H1 (cell line): ENCODE measurements around the gene MAPRE2. TPM values are rescaled to one million over a fixed set of nuclear protein-coding genes. Genes with fewer than 3 reads are reported as not detected.

Source experiments
- CTCF ChIA-PET: fragments of 300-600 bp; sonication (Branson Sonifier 250); formaldehyde crosslinking; loops from one replicate; lab custom pipeline; 2021; ENCODE audit not compliant: partially characterized antibody; lab: Charles Lee
- POLR2A ChIA-PET: fragments of 300-600 bp; sonication (Branson Sonifier 250); formaldehyde crosslinking; loops from one replicate; lab custom pipeline; 2021; ENCODE audit warnings: inconsistent platforms; ENCODE audit not compliant: partially characterized antibody; lab: Charles Lee
- DNase-seq, 2 experiments: peaks; one replicate each; pipeline versions ENCODE4 v3.0.0 to v3.0.0-alpha.2; 2010 to 2022; ENCODE audit warnings: low spot score in 2 of 2, low read depth in 1 of 2, mixed read lengths in 1 of 2
- FAIRE-seq: peaks from 2 replicates; lab custom pipeline; 2011; peaks lifted over from hg19 to GRCh38; lab: Jason Lieb, UNC
- H2AFZ ChIP-seq: 2 replicates; pipeline ENCODE4 v1.8.1; 2012; ENCODE audit warnings: low read length, inconsistent platforms
- H2AK5ac ChIP-seq: 2 replicates; pipeline ENCODE4 v1.6.1; 2013; ENCODE audit warnings: low read depth, low read length
- H2BK120ac ChIP-seq: replicated peaks from 2 replicates; pipeline ENCODE3; 2013; ENCODE audit warnings: low read depth, low read length, inconsistent platforms
- H2BK12ac ChIP-seq: 2 replicates; pipeline ENCODE4 v1.6.1; 2013; ENCODE audit warnings: low read depth, low read length
- H2BK15ac ChIP-seq: 2 replicates; pipeline ENCODE4 v1.6.1; 2013; ENCODE audit warnings: low read length
- H2BK20ac ChIP-seq: 2 replicates; pipeline ENCODE4 v1.6.1; 2013; ENCODE audit warnings: low read length
- H2BK5ac ChIP-seq: 2 replicates; pipeline ENCODE4 v1.6.1; 2013; ENCODE audit warnings: low read depth, low read length
- H3K14ac ChIP-seq: 2 replicates; pipeline ENCODE4 v1.6.1; 2013; ENCODE audit warnings: inconsistent platforms; ENCODE audit not compliant: insufficient read length
- H3K18ac ChIP-seq: 2 replicates; pipeline ENCODE4 v1.6.1; 2013; ENCODE audit warnings: low read length; ENCODE audit errors: extremely low read depth
- H3K23ac ChIP-seq: 2 replicates; pipeline ENCODE4 v1.6.1; 2013; ENCODE audit warnings: inconsistent platforms; ENCODE audit not compliant: insufficient read length
- H3K23me2 ChIP-seq: 2 replicates; pipeline ENCODE4 v1.6.1; 2013; ENCODE audit warnings: low read depth, low read length
- H3K27ac ChIP-seq: 2 replicates; pipeline ENCODE4 v1.6.1; 2011; ENCODE audit warnings: low read depth, low read length, inconsistent platforms
- H3K27me3 ChIP-seq, 4 experiments: replicated peaks in 1 of 4; 1 replicate in 1 of 4; 2 replicates in 3 of 4; pipeline versions ENCODE4 v1.6.1 to v1.8.1; 2011 to 2013; ENCODE audit warnings: low read length in 3 of 4, mild to moderate bottlenecking in 3 of 4, inconsistent platforms in 2 of 4, mixed read lengths in 2 of 4, moderate library complexity in 1 of 4; ENCODE audit not compliant: control insufficient read depth in 3 of 4, insufficient read depth in 3 of 4; ENCODE audit errors: extremely low read depth in 1 of 4
- H3K36me3 ChIP-seq, 4 experiments: 2 replicates each; pipeline versions ENCODE4 v1.6.1 to v1.8.1; 2011 to 2013; ENCODE audit warnings: mild to moderate bottlenecking in 4 of 4, low read length in 3 of 4, moderate library complexity in 2 of 4, control low read depth in 1 of 4, inconsistent platforms in 1 of 4; ENCODE audit not compliant: insufficient read depth in 4 of 4, control insufficient read depth in 2 of 4
- H3K4ac ChIP-seq: replicated peaks from 2 replicates; pipeline ENCODE3; 2013; ENCODE audit warnings: low read length, low read depth, mixed read lengths, inconsistent platforms; ENCODE audit not compliant: insufficient read length
- H3K4me1 ChIP-seq, 4 experiments: replicated peaks in 1 of 4; 1 replicate in 1 of 4; 2 replicates in 3 of 4; pipeline versions ENCODE4 v1.6.1 to v1.8.1; 2011 to 2013; ENCODE audit warnings: low read length in 3 of 4, inconsistent platforms in 2 of 4, mixed read lengths in 1 of 4; ENCODE audit not compliant: insufficient read depth in 4 of 4, control insufficient read depth in 3 of 4
- H3K4me2 ChIP-seq, 2 experiments: 2 replicates each; pipeline versions ENCODE4 v1.6.1 to v1.8.1; 2011 to 2013; ENCODE audit warnings: low read depth in 2 of 2, low read length in 2 of 2, control low read depth in 1 of 2, inconsistent platforms in 1 of 2, mild to moderate bottlenecking in 1 of 2; ENCODE audit not compliant: insufficient read depth in 1 of 2
- H3K4me3 ChIP-seq, 4 experiments: fragments of 200-600, 300-600 bp in 1 of 4; sonication (generic), shearing (Covaris generic), sonication (Bioruptor Twin) in 1 of 4; 2 replicates each; pipeline versions ENCODE4 v1.5.1 to v1.8.1; 2011 to 2016; ENCODE audit warnings: low read length in 4 of 4, low read depth in 3 of 4, control low read depth in 2 of 4, inconsistent platforms in 2 of 4, mild to moderate bottlenecking in 2 of 4, mixed read lengths in 1 of 4, moderate library complexity in 1 of 4; ENCODE audit not compliant: insufficient read depth in 2 of 4; ENCODE audit errors: extremely low read depth in 1 of 4
- H3K56ac ChIP-seq: replicated peaks from 2 replicates; pipeline ENCODE3; 2013; ENCODE audit warnings: low read depth, mild to moderate bottlenecking, mixed read lengths, low read length, inconsistent platforms; ENCODE audit not compliant: insufficient read length
- H3K79me1 ChIP-seq: 2 replicates; pipeline ENCODE4 v1.6.1; 2013; ENCODE audit warnings: low read depth, low read length, control low read depth
- H3K79me2 ChIP-seq, 2 experiments: 2 replicates each; pipeline versions ENCODE4 v1.6.1 to v1.8.1; 2012 to 2013; ENCODE audit warnings: low read length in 2 of 2, mild to moderate bottlenecking in 2 of 2, inconsistent platforms in 1 of 2; ENCODE audit not compliant: insufficient read depth in 2 of 2, control insufficient read depth in 1 of 2
- H3K9ac ChIP-seq, 4 experiments: replicated peaks in 1 of 4; 1 replicate in 1 of 4; 2 replicates in 3 of 4; pipeline versions ENCODE4 v1.6.1 to v1.8.1; 2011 to 2013; ENCODE audit warnings: low read depth in 3 of 4, low read length in 3 of 4, control low read depth in 2 of 4, mild to moderate bottlenecking in 2 of 4, moderate library complexity in 2 of 4, inconsistent platforms in 1 of 4; ENCODE audit errors: extremely low read depth in 1 of 4
- H3K9me3 ChIP-seq, 2 experiments: 2 replicates each; pipeline versions ENCODE4 v1.6.1 to v1.8.1; 2012 to 2013; ENCODE audit warnings: mild to moderate bottlenecking in 2 of 2, moderate library complexity in 2 of 2, control low read depth in 1 of 2, inconsistent platforms in 1 of 2, low read depth in 1 of 2, low read length in 1 of 2, mixed read lengths in 1 of 2; ENCODE audit not compliant: insufficient read depth in 2 of 2
- H4K20me1 ChIP-seq, 2 experiments: replicated peaks in 1 of 2; 2 replicates each; pipeline versions ENCODE3 to v1.8.1; 2011 to 2013; ENCODE audit warnings: inconsistent platforms in 2 of 2, low read length in 2 of 2, mild to moderate bottlenecking in 1 of 2; ENCODE audit not compliant: insufficient read depth in 2 of 2, control insufficient read depth in 1 of 2
- H4K5ac ChIP-seq: 2 replicates; pipeline ENCODE4 v1.6.1; 2013; ENCODE audit warnings: low read length, low read depth, mixed read lengths, inconsistent platforms; ENCODE audit not compliant: insufficient read length
- H4K8ac ChIP-seq: 2 replicates; pipeline ENCODE4 v1.8.0; 2013; ENCODE audit warnings: mild to moderate bottlenecking, moderate library complexity, low read length, inconsistent platforms; ENCODE audit not compliant: insufficient read depth; ENCODE audit errors: extremely low read depth
- H4K91ac ChIP-seq: replicated peaks from 2 replicates; pipeline ENCODE3; 2013; ENCODE audit warnings: low read length, mixed read lengths, inconsistent platforms; ENCODE audit not compliant: insufficient read length
- CEBPB ChIP-seq: IDR thresholded peaks from 2 replicates; pipeline ENCODE4 v1.6.1; 2012; ENCODE audit warnings: low read depth, low read length
- EZH2 ChIP-seq: fragments of 200-600 bp; sonication (generic); IDR thresholded peaks from 2 replicates; pipeline ENCODE4 v1.7.1; 2012; ENCODE audit warnings: low read depth, mild to moderate bottlenecking, moderate library complexity, low read length, inconsistent platforms; ENCODE audit not compliant: severe bottlenecking
- FOSL1 ChIP-seq: IDR thresholded peaks from 2 replicates; pipeline ENCODE4 v1.6.1; 2011; ENCODE audit warnings: mild to moderate bottlenecking, low read depth, low read length, moderate library complexity; ENCODE audit not compliant: insufficient read depth
- HDAC2 ChIP-seq, 2 experiments: fragments of 300-600 bp in 1 of 2; sonication (generic) in 1 of 2; IDR thresholded peaks; 2 replicates each; pipeline ENCODE4 v1.6.1; 2011 to 2012; ENCODE audit warnings: low read depth in 2 of 2, low read length in 2 of 2, mild to moderate bottlenecking in 2 of 2, moderate library complexity in 2 of 2, borderline replicate concordance in 1 of 2, inconsistent platforms in 1 of 2
- HDAC6 ChIP-seq: IDR thresholded peaks from one replicate; pipeline ENCODE4 v1.7.1; 2012; ENCODE audit warnings: low read depth, mild to moderate bottlenecking, inconsistent platforms, low read length, moderate library complexity
- JUN ChIP-seq: IDR thresholded peaks from 2 replicates; pipeline ENCODE4 v1.6.1; 2011; ENCODE audit warnings: low read depth, mild to moderate bottlenecking, improper control_type of control experiment, low read length
- JUND ChIP-seq: IDR thresholded peaks from 2 replicates; pipeline ENCODE4 v1.6.1; 2011; ENCODE audit warnings: mild to moderate bottlenecking, improper control_type of control experiment, low read length
- KDM1A ChIP-seq: fragments of 200-600, 300-600 bp; sonication (generic); IDR thresholded peaks from 2 replicates; pipeline ENCODE4 v1.7.1; 2016; ENCODE audit warnings: mild to moderate bottlenecking, low read length, borderline replicate concordance
- MAFK ChIP-seq: IDR thresholded peaks from 2 replicates; pipeline ENCODE4 v1.6.1; 2012; ENCODE audit warnings: low read depth, mild to moderate bottlenecking, improper control_type of control experiment, low read length
- PHF8 ChIP-seq: fragments of 200-600 bp; sonication (generic); conservative IDR thresholded peaks from 2 replicates; pipeline ENCODE4 v1.7.1; 2012; ENCODE audit warnings: low read depth, mild to moderate bottlenecking, inconsistent platforms, low read length, moderate library complexity
- RAD21 ChIP-seq, 2 experiments: IDR thresholded peaks in 1 of 2; conservative IDR thresholded peaks in 1 of 2; 2 replicates each; pipeline ENCODE4 v1.6.1; 2011; ENCODE audit warnings: low read depth in 2 of 2, low read length in 2 of 2, improper control_type of control experiment in 1 of 2, inconsistent platforms in 1 of 2, mild to moderate bottlenecking in 1 of 2, moderate library complexity in 1 of 2
- SP4 ChIP-seq: IDR thresholded peaks from 2 replicates; pipeline ENCODE4 v1.6.1; 2012; ENCODE audit warnings: low read length, inconsistent platforms
- TAF7 ChIP-seq: optimal IDR thresholded peaks from 2 replicates; pipeline ENCODE3; 2011; ENCODE audit warnings: low read depth, mild to moderate bottlenecking, inconsistent platforms, low read length, moderate library complexity, borderline replicate concordance
- TBP ChIP-seq: IDR thresholded peaks from 2 replicates; pipeline ENCODE4 v1.6.1; 2011; ENCODE audit warnings: low read depth, low read length, improper control_type of control experiment
- TCF12 ChIP-seq: IDR thresholded peaks from 2 replicates; pipeline ENCODE4 v1.6.1; 2011; ENCODE audit warnings: low read depth, mild to moderate bottlenecking, low read length
- whole genome bisulfite sequencing, 2 experiments: shearing (Covaris generic) in 1 of 2; methylation state at CpG; one replicate each; pipeline versions ENCODE4 v1.1.6 to v1.1.7; 2013 to 2015; ENCODE audit warnings: low lambda C conversion rate in 2 of 2, mixed read lengths in 2 of 2, inconsistent platforms in 1 of 2, low coverage in 1 of 2, missing lambda C conversion rate in 1 of 2; ENCODE audit not compliant: insufficient replicate concordance in 2 of 2, insufficient coverage in 1 of 2, insufficient read length in 1 of 2; ENCODE audit errors: extremely low coverage in 1 of 2, missing lambda C conversion rate in 1 of 2; 5-methylcytosine and 5-hydroxymethylcytosine counted together
- polyA plus RNA-seq, 7 experiments: library from polyadenylated mRNA; depleted of rRNA in 3 of 7; stranded (reverse) in 5 of 7; unstranded in 2 of 7; fragments of >200 nt in 5 of 7; fragments of 200-250 nt in 2 of 7; gene quantifications; 1 replicate in 5 of 7; 2 replicates in 1 of 7; 4 replicates in 1 of 7; pipeline versions ENCODE4 v1.2.1 to v1.2.3, GENCODE V29; 2011 to 2013; ENCODE audit warnings: missing spikeins in 2 of 7, mixed read lengths in 2 of 7
- total RNA-seq: library from RNA; stranded (reverse); fragmentation: NEBNext Ultra II Directional; extraction: Animal tissue kit (Norgen Biotek cat#: 25700); gene quantifications from 2 replicates; pipeline ENCODE4 v1.2.1, GENCODE V29; 2021

MAPRE2 gene
- total and polyA plus RNA-seq, 2 of the 8 experiments (the other 6 are each of a cell fraction or from before 2014, with no cell fraction given): 32.6 to 33.1 TPM

- Histone ChIP-seq H3K23me2 (no peaks in the 10 kb centered on the region), H4K20me1 (no peaks in the 10 kb centered on the region), H2AK5ac (no peak overlapping the region), H2BK20ac (no peak overlapping the region), H4K8ac (no peak overlapping the region), H2BK12ac (no peak overlapping the region), H3K27me3 (no peaks in the 10 kb centered on the region), H4K5ac (no peak overlapping the region), H2BK5ac (no peak overlapping the region), H4K91ac (no peak overlapping the region), H3K18ac (no peak overlapping the region), H2BK15ac (no peak overlapping the region), H3K4me1 (no peaks in the 10 kb centered on the region), H3K9me3 (no peaks in the 10 kb centered on the region), H2BK120ac (no peak overlapping the region), H3K56ac (no peak overlapping the region), H3K27ac (no peak overlapping the region), H3K36me3 (no peaks in the 10 kb centered on the region), H3K4ac (no peak overlapping the region), H3K79me2 (no peaks in the 10 kb centered on the region), H3K4me2 (no peak overlapping the region), H3K4me3 (no peak overlapping the region), H3K9ac (no peak overlapping the region), H2AFZ (no peak overlapping the region), H3K23ac (no peak overlapping the region), H3K14ac (no peak overlapping the region), H3K79me1 (no peaks in the 10 kb centered on the region)
- WGBS, 2 experiments: 82% methylated on average over 3 of the region's 3 CpGs; no CpG with 5 or more reads in 1 of the 2 experiments
- POLR2A ChIA-PET: no interaction called here
- FAIRE-seq (no peak), DNase-seq (no peak)
- CTCF ChIA-PET: interaction anchor here (2.2 kb wide), 1 partner anchor 40 kb away, joined by 6 read pairs; no protein-coding TSS in a partner anchor
- no peak for TF ChIP-seq TCF12
- TF ChIP-seq JUND: no peak
- TF ChIP-seq HDAC6: no peak
- TF ChIP-seq KDM1A: no peak
- TF ChIP-seq SP4: no peak
- no peak for TF ChIP-seq EZH2
- no peak for TF ChIP-seq CEBPB
- TF ChIP-seq FOSL1: no peak
- TF ChIP-seq MAFK: no peak
- no peak for TF ChIP-seq TAF7
- TF ChIP-seq JUN: no peak
- no peak for TF ChIP-seq RAD21 (IDR thresholded peaks at IDR 0.05 in 1 of 2, conservative IDR thresholded peaks at IDR 0.05 in 1 of 2; ENCODE audit: low read depth in 2 of 2, low read length in 2 of 2)
- TF ChIP-seq TBP: no peak
- no peak for TF ChIP-seq PHF8
- no peak for TF ChIP-seq HDAC2 (IDR thresholded peaks at IDR 0.05; ENCODE audit: borderline replicate concordance in 1 of 2, low read depth in 2 of 2, low read length in 2 of 2)
Measured at GRCh38 chr18:35087726-35088125, 46.5 kb downstream of the MAPRE2 start.
